NCI-H1092 treated with DMSO at 0.1 percent for 48 hours (cell line): Measurements from ENCODE around the gene BTF3.
"Not testable (repeated sequence)": the region's sequence is repeated elsewhere in the genome, so short reads cannot be mapped to it uniquely, and the experiment has no call there.

Source experiments
- DNase-seq: peaks from one replicate; lab custom pipeline; 2025; lab: John Stamatoyannopoulos, UW

The BTF3 gene

DNA sequence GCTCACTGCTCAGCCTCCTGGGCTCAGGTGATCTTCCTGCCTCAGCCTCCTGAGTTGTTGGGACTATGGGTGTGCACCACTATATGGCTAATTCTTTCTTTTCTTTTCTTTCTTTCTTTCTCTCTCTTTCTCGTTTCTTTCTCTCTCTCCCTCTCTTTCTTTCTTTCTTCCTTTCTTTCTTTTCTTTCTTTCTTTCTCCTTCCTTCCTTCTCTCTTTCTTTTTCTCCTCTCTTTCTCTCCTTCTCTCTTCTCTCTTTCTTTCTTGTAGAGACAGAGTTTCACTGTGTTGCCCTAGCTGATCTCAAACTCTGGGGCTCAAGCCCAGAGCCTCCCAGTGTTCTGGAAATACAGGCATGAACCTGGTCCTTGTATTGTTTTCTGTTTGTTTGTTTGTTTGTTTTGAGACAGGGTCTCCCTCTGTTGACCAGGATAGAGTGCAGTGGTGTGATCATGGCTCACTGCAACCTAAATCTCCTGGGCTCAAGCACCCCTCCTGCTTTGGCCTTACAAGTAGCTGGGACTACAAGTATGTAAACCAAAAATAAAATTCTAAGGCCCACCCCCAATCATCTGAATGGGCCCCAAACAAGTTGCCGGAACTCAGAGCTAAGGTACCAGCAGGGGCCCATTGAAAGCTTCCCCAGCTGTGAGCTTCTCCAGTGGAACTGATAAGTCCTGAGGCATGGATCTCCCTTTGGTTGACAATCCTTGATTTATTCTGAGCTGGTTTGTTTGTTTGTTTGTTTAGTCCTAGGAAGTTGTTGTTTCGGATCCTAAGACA lies 11.9 kb upstream of the BTF3 start:
- no peak for DNase-seq

DNA sequence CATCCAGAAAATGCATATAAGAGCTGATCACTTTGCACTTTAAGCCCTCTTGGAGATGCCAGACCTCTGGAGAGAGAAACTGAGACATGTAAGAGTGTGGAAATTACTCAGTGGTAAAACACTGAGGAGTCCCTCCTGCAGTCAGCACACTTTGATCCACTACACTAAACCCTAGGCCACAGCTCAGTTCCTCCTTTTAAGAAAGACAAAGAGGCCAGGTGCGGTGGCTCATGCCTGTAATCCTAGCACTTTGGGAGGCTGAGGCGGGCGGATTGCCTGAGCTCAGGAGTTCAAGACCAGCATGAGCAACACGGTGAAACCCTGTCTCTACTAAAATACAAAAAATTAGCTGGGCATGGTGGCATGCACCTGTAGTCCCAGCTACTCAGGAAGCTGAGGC lies 11.0 kb upstream of the BTF3 start:
- not testable (repeated sequence) for DNase-seq

DNA sequence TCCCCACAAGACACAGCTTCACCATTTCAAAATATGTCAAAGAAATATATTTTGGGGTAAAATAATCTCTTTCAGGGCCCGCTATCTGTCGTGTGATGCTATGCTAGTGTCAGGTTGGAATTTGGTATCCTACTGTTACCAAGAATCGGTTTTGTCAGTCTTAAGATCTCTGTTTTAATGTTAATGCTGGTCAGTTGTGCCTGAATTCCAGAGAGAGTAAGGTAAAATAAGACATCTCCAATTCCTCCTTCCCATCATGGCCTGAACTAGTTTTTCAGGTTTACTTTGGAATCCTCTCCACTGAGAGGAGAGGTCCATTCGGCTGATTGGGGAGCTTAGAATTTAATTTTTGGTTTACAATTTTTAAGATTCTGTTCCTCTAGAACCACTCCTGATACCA lies 10.4 kb upstream of the BTF3 start:
- no peak for DNase-seq

DNA sequence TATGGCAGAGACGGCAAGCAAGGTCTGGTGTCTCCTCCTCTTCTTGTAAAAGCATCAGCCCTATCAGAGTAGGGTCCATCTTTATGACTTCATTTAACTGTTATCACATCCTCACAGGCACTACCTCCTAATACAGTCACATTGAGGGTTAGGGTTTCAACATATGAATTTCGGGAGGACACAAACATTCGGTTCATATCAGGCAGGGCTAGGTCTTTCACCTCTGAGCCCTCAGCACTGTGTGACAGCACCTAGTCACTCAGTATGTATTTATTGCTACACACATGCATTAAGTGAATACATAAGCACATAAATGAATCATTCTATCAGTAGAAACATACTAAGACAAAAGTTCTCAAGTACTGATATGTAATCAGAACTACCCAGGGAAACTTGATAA lies 9.4 kb upstream of the BTF3 start:
- no peak for DNase-seq

DNA sequence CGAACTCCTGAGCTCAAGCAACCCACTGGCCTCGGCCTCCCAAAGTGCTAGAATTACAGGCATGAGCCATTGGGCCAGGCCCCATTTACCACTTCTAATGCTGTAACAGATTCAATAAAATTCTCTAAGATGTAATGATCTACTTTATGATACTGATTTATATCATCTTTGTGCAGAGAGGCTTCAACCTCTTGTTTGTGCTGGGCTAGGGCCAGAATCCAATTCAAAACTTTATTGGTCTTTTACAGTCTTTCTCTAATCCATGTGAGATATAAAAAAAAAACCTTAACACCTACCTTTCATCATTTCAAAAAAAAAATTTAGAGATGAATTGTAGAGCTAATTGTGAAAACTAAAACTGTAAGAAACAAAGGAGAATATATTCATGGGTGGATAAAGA lies 8.2 kb upstream of the BTF3 start:
- DNase-seq = no peak

DNA sequence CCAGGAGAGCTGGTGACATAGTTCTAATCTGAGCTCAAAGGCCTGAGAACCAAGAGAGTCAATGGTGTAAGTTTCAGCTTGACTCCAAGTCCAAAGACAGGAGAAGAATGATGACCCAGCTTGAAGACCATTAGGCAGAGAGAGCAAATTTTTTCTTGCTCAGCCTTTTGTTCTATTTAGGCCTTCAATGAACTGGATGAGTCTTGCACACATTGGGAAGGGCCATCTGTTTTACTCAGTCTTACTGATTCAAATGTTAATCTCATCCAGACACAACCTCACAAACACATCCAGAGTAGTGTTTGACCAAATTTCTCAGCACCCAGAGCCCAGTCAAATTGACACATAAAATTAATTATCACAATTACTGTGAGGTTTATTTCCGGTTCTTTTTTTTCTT lies 7.1 kb upstream of the BTF3 start:
- no peak for DNase-seq

DNA sequence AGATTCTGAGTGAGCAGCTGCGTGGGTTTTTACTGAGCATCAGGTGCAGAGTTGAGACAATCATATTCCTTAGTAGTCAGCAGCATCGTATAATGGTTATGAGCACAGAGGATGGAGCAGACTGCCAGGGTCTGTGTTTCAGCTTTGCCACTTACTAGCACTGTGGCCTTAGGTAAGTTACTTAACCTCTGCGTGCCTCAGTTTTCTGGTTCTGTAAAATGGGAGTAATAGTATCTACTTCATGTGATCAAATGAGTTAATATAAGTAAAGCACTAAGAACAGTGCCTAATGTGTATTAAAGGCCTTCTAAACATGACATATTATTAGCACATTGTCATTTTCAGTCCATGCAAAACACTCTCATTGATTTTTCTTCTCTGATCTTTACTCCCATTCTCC lies 4.8 kb upstream of the BTF3 start:
- no peak for DNase-seq

DNA sequence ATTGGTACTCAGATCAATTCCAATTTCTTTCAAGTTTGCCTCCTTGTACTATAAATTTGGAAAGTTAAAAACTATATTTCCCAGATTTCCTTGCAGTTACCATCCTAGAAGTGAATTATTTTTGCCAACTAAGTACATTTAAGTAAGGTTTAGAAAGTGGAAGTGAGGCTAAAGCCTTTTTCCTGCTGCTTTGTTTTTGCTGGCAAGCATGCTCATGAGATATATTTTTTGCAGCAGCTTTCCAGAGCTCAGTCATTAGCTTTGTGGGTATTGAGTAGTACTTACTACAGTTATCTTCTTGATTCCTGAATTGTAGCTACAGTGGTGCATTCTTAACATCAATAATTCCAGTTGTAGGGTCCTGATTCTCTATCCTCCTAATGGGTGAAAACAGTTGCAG lies 3.5 kb upstream of the BTF3 start:
- no peak for DNase-seq

DNA sequence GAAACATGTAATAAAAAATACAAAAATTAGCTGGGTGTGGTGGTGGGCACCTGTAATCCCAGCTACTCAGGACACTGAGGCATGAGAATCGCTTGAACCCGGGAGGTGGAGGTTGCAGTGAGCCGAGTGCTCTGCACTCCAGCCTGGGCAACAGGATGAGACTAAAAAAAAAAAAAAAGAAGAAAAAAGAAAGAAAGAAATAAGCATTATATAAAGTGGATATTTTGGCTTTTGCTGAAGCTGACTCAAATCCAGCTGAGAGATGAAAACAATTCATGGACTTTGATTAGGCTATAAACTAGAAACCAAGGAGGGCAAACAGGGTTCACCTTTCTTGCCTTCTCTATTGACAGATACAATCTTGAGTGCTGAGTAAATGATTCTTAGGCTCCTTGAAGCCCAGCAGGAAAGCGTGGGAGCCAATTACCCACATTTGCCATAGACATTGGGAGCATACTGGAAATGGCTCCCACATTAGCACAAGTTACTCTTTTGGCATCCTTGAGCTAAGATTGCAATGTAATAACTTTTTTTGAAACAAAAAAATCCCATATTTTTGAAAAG lies 2.4 kb upstream of the BTF3 start:
- no peak for DNase-seq

DNA sequence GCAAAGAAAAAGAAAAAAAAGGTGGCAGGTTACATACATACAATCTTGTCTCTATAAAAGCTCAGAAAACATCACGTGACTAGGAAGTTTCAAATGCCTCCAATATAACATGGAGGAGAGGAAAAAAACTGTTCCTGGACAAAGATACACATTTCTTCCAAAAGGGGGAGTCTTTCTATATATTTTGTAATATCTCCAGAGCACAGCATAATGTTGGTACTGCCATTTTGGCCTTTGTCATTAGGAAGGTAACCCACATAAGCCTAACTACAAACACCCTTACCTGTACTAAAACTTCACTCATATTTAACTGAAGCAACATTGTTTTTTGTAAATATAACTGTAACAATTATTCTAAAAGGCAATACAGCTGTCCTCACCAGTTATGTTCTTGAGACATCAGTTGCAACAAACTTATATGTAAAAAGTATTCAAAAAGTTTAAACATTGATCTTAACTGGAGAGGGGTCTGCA lies 1.2 kb upstream of the BTF3 start:
- DNase-seq = peak; percentile 67

DNA sequence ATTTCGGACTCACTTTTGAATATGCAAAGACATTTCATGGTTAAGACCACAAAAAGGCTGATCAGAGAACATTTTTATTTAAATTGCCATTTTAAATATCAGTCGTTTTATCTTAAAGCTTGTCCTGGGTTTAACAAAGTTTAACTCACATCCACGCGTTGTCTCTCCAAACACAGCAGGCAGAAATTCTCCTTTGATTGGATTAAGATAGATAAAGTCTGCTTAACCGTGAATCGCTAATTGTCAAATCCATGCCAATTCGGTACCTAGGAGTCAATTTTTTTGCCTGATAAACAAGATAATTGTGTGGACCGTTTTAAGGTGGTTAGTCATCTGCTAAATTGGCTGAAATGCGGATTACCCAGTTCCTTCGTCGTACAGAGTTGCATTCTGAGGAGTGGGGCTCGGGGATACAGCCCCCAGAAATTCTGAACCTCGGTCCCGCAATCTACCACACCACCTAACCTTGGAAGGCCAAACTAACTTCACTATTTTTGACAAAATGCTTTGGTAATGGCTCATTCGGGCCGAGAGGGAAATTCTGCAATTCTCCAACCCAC lies 665 bp upstream of the BTF3 start:
- no peak for DNase-seq

DNA sequence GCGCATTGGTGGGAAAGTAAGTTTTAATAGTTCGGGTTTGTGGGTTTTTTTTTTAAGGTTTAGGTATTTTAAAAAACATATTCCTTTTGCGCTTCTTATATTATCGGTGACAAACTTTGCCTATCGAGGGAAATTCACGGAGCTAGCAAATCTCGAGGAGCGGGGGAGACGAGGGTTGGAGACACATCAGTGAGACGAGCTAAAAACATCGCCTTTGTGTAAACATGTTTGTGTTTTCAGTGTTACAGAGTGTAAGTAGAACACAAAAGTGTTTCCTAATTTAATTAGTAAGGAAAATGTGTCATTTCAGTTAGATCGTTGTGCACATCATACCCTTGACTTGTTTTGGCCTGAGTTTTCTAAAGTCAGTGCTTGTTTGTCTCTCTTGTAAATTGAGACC lies 945 bp downstream of the BTF3 start:
- no peak for DNase-seq

DNA sequence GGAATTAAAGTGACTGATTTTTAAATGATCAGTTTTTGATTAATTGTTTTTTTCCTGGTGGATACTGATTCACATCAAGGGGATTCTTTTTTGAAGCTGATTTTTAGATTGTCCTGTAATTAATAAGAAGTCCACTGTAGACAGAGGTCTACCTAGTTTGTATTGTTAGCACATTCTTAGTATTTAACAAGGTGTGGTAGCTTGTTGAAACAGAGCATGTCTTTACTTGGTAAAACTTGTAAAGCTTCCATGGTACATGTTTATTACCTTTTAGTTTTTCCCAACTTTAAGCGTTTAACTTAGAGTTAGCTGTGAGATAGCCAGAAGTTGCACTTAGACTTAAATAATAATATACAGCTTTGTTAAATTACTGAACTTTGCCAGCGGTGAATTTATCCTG lies 1.5 kb downstream of the BTF3 start:
- no peak for DNase-seq

DNA sequence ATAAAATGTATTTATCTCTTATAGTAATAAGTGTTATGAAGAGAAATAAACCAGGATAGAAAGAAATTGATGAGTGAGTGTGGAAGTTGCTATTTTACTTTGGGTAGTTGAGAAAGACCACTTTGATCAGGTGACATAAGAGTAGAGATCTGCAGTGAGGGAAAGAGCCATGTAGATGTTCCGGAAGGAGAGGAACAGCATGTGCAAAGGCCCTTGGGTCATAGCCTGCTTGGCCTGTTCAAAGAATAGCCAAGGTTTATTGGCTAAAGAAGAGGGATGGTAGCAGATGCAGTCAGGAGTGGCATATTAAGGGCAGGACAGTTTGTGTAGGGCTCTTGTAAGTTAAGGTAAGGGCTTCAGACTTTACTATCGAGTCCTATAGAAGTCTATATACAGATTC lies 3.2 kb downstream of the BTF3 start:
- no peak for DNase-seq

DNA sequence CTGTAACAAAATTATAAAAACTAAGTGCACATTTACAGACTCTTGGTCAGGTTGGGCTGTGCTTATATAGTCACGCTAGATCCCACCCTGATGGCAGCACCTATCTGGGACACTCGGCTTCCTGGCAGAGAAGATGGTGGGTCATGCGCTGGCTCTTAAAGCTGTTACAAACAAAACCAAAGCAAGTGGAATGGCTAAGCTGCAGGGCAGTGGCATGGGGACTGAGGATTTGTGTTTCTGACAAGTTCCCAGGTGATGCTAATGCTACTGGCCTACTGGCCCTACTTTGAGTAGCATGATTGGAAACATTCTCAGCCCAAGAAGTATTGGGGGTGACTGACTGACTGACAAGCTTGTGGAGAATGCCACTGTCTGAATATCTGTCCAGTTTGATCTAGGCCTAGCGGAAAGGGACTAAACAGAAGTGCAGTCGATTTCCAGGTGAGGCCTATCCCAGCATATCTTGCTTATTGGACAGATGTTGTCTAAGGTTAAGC lies 8.3 kb downstream of the BTF3 start:
- DNase-seq = no peak

DNA sequence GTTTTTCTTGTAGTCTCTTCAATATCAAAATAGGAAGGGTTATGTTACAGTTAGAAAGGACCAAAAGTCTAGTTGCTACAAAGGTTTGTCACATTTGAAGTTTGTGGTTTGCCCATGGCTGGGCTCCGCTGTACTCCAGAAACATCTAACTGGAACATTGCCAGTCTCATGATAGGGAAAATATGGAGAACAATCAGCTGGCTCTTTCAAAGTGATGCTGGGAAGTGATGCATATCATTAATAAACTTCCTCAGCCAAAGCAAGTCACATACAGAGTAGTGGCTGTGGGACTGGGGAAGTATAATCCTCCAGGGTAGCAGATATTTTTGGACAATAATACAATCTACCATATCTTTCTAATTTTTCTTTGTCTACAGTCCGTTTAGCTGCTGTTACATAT lies 8.8 kb downstream of the BTF3 start:
- DNase-seq = no peak

DNA sequence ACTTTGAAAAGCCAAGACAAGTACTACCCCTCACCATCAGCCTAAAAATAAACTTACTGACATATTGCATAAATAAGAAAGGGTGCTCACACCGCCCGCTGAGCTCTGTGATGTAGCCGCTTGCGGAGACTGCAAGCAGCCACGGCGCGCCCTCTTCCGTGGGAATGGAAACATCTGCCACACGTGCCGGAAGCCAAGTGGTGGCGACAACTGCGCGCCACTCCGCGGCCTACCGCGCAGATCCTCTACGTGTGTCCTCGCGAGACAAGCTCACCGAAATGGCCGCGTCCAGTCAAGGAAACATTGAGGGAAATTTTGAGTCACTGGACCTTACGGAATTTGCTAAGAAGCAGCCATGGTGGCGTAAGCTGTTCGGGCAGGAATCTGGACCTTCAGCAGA lies 10.3 kb downstream of the BTF3 start:
- DNase-seq = not testable (repeated sequence)

DNA sequence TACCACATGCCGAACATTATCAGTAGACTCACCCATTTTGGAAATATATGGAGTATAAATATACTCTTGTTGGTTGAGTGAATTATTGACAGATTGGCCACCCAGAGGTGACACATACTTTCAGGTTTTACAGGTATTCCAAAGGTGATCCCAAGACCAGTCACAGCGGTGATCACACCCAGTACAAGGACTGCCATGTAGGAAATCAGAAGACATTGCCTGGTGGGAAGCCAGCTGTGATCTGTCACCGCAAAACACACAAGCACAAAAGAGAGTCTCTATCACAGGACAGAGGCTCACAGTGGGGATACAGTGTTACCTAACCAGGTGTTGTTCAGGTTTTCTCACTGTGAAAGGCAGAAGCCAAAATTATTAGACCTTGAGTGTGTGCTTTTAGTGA lies 15.8 kb downstream of the BTF3 start:
- no peak for DNase-seq

DNA sequence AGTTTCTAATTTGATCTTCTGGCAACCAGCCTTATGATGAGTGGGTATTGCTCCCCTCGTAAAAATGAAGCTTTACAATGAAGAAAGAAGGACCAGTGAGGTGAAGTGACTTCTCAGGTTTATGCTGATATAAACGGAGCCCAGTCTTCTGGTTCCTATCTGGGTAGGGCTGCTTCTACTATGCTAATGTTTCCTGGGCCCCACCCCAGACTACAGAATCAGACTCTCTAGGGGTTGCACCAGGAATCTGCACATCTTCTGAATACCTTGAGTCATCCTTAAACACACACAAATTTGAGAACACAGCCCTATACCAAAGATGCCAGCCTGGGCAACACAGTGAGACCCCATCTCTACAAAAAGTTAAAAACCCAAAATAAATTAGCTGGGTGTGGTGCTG lies 16.2 kb downstream of the BTF3 start:
- DNase-seq = no peak

DNA sequence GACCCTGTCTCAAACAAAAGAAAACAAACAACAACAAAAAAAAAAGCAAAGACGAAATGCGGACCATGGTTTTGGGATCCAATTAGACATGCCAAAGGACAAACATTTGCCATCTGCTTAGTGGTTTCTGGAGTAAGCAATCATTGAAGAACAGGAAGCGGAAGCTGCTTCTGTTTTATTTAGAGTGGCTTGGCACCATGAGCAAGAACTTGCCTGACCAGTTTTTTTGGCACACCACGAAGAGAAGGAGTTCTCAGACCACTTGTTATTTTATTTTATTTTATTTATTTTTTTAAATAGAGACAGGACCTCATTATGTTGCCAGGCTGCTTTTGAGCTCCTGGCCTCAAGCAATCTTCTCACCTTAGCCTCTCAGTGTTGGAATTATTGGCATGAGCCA lies 17.0 kb downstream of the BTF3 start:
- DNase-seq = peak; percentile 25

DNA sequence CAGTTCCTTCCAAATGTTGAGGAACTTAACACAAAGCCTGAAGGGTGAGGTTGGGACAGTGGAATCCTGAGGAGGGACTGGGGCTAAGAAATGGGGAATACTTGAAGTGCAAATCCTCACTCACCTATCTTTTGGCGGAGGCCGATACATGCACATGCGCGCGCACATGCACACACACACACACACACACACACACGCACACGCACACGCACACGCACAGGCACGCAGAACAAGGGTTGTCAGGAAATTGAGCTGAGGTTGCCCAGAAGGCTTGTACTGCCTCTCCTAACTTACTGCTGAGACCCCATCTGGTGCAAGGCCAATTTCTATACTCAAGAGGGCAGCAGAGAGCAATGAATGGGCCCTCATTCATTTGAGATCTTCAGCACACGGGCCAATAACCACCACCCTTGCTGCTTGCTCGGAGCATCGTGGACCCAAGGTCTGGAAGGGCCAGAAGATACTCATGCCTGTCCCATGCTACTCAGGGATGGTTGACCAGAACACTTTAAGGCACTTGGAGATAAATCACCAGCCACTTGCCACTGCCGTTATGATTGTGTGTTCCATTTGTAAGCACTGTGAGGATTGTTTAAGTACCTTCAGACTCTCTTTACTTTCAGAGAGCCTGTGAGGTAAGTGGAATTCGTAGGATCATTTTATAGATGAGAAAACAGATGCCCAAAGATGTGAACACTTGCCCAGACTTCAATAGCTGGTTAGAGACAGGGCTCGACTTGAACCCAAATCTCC lies 21.5 kb downstream of the BTF3 start:
- DNase-seq = peak; percentile 72

DNA sequence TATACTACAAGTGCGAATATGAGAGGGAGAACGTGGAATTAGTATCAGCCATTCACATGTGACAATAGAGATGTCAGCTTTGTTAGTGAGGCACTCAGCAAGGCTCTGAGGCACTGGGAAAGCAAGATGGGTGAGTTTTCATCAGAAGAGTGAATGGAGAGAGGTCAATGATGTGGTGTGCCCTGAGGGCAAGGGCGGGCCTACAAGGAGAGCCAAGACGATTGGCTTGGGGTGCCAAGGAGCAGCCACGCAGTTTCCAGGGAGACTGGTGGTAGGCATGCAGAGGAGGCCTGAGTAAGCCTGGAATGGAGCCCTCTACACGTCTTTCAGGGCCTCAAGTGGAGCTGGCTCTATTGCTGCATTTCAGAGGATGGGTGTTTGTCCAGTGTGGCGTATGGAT lies 24.7 kb downstream of the BTF3 start:
- no peak for DNase-seq

DNA sequence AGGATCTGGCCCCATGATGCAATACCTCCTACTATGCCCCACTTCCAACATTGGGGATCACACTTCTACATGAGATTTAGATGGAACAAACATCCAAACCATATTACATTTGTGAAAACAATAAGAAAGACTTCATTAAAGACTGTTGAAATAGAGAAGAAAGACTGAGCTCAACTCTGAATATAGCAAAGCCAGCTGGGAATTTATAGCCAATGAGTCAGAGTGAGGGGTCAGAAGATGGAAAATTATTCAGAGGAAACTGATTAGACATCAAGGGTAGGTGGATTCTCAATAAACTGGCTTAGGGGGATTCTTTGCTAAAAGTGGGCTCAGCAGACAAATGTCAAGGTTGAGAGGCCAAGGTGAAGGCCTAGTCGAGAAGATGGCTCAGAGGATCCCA lies 25.6 kb downstream of the BTF3 start:
- no peak for DNase-seq
